NCI-H345 treated with DMSO at 0.1 percent for 48 hours (cell line): ENCODE results near the gene GPR101.

ENCODE experiments used
- DNase-seq: peaks from one replicate; lab custom pipeline; 2025; ENCODE audit not compliant: unreplicated experiment; lab: John Stamatoyannopoulos, UW

Gene GPR101

DNA sequence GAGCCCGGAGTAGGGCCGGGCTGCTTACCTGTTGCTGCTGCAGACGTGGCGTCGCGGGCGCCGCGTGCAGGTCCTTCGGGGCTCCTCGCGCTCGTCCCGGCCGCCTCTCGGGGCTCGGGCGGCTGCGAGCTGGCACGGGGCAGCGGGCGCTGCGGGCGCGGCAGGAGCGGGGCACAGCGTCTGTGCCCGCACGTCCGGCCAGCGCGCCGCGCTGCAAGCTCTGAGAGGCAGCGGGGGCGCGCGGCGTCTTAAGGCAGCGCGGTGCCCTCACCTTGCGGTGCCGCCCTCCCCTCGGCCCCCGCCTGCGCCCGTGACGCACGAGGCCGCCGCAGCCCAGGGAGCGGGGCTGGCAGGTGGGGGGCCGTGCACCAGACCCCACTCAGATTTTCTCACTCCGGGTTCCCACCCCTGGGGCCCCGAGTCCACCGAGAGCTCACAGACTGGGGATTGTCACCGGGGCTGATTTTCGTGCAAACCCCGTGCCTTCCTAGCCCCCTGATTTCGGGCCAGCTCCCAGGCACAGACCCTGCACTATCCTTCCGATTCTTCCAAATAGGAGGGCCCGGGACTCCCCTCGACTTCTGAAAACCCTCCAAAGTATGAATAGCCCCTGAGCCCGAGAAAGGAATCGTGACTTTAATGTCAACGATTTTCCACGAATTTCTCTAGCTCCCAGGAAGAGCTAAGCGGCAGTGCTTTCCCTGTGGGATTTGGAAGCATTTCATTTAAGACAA is at the start of gene GPR101:
Gene GPR101 (minus strand): TSS at position 222 of the 734 bp plus-strand sequence. CDS start 2,321 bp downstream, outside the sequence.
- no peak for DNase-seq

GRCh38 chrX:137081239-137081638 is 47.4 kb upstream of the GPR101 start:
- DNase-seq = no peak

DNA sequence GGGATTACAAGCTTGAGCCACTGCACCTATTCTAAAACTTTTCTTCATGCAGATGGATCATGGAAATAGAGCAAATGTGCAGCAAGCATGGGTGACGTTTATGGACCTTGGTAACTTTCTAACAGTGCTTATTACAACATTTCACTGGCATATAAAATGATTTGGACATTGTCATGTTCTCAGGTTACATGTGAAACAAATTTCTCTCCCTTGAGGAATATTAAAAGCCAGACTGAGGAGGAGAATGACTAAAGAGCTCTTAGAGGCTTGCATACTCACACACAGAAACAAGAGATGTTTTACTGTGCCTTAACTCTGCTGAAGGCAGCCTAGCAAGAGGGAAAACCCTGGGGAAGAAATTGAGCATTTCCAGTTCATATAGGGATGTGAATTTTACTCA is 38.6 kb upstream of the GPR101 start:
- no peak for DNase-seq

DNA sequence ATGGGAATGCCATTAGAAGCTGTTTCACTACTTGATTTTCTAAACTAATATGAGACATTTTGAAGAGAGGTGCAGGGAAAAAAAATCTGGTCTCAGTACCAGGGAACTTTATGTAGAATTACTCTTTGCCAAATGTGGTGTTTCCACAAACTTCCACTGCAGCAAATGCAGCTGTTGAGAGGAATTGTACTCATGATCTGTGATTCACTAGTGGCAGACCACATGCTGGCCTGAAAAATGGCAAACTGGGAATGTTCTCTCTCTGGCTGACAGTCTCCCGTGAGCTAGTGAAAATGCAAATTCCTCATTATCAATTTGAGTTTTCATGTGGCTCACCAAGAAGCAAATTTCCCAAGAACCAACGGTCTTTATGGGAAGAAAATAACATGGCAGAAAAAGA is 37.8 kb upstream of the GPR101 start:
- no peak for DNase-seq

- no peak for DNase-seq
Observed at GRCh38 chrX:137067147-137067546, 33.4 kb upstream of the GPR101 start.

DNA sequence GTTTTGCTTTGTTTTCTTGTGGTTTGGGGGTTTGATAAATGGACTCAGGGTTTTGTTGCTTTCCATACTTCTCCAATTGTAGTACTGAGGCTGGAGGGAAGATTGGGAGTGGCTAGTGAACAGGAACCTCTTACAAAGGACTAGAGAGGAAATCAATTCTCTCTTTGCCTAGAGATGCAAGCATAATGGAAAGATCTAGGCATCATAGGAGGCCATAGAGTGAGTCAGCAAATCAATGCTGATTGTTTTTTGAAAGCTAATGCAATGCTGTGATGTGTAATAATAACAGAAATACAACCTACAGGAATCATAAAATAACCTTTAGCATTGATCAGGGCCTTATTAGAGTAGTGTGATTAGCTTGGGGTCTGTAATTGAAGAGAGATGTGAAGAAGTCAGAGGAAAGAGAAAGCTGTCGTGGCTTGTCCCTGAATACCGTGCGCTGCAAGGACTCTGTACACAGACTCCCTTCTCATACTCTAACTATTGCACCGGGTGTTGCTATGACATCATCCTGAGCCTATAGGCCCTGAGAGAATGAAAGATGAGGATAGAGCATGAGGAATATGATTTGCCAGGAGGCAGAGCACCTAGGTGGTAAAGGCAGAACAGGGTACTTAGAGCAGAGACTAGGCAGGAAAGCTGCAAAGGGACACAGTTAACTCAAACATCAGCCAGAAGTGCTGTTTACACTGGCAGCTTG is 29.3 kb upstream of the GPR101 start:
- no peak for DNase-seq

DNA sequence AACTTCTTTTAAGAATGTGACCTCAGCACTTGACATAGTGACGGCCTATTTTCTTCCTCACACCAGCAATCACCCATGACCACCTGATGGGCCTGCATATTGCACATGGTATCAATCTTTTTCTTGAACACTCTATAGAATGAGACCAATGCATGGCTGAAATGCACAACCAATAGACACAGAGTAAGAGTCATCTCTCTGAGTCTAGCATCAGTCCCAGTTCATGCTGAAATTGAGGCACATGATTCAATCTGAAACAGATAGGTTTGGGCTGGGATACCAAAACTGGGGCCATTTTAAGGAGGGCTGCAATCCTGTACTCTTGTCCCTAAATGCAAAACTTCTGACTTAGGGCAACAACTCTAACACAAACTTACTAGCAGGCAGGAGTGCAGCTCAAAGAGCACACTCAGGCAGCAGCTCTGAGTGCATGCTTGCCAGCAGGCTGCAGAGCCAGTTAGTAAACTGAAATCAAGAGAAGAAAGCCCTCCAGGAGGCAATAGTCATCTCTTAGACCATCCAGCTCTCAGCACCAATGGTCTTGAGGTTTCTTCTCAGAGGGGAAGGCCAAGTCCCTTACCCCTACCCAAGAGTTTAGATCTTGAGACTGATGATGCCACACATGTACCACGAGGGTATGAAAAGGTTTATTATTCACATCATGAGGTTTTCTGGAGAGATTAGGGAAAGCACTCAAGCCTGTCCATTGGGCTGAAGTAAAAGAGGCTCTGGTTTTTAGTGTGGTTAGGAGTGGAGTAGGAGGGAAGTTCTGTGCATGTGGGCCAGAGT is 24.7 kb upstream of the GPR101 start:
- no peak for DNase-seq

DNA sequence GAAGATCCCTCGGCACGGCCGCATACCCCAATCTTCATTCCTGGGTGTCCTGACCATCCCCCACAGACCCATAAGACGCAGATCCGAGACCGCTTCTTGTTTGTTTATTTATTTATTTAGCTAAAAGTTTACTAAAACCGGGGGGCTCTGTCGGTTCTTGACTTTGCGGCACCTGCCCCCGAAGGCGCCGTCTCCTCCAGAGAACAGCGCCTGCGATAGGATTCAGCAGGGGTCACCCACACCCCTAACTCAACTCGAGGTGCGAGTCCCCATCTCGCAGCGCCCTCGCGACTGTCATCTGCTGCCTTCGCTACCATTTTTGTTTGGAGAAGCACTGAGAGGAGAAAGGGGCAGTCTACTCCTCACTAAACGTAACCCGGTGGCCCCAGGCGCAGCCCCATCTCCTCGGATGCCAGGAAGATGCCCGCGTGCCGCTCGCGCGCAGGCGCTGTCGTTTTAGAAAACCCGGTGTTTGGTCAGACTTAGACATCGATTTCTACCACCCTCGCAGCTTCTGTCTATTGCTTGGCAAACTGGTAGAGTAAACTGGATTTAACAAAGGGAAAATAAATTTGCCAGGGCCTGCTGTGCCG is 18.9 kb upstream of the GPR101 start:
- DNase-seq = no peak

- DNase-seq = peak; percentile 51
Observed at GRCh38 chrX:137051978-137052642, 18.3 kb upstream of the GPR101 start.

GRCh38 chrX:137044893-137045292 is 11.1 kb upstream of the GPR101 start:
- DNase-seq = no peak

GRCh38 chrX:137043736-137044135 is 9.9 kb upstream of the GPR101 start:
- DNase-seq = no peak

DNA sequence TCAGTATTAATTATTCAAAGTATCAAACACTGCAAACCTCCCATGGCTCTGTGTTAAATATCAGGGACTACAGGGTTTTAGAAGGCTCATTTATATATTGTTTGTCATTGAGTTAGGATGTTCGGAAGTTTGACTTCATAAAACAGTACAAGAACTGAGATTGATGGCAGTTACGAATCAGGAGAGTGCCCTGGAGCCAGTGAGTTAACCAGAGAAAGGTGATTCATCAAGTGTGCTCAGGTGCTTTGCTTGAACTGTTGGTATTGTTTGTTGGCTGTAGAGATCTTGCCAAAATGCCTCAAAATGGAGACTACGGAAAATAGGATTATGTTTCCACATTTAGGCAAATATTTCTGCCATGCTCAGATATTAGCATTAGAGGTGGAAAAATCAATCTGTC is 7.5 kb upstream of the GPR101 start:
- DNase-seq = no peak

DNA sequence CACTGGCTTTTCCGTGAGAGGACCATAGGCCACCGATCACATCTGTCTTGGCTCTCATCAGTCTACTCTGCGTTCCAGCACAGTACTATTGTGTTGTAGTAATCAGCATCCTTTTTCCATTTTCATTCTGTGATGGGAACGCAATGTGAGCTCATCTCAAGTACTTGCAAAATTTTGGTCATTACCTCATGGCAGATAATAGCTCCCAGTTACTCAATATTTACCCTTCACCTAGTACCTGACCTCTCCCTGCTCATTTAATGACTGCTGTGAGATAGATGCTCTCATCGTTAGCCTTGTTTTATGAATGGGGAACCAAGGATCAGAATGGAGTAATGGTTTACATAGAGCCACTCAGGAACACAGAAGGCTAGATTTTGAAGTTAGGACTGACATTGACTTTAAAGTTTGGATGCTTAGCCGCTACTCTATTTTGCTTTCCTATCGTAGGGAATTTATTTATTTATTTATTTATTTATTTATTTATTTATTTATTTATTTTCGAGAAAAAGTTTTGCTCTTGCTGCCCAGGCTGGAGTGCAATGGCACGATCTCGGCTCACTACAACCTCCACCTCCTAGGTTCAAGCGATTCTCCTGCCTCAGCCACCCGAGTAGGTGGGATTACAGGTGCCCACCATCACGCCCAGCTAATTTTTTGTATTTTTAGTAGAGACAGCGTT is 6.5 kb upstream of the GPR101 start:
- DNase-seq = no peak

DNA sequence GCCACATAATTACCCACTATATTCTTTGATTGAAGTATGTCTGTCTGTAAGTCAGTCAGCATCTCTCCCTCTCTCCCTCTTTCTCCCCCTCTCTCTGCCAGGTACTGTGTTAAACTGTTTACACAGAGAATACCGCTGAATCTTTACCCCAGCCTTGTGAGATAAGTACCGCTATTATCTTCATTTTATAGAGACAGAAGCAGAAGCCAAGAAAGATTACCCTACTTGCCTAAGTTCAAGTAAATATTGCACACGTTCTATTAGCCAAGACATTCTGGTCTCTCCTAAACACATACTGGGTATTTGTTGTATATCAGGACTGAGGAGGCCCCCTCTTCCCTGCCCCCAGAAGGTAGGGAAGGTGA is 695 bp upstream of the GPR101 start:
- no peak for DNase-seq

DNA sequence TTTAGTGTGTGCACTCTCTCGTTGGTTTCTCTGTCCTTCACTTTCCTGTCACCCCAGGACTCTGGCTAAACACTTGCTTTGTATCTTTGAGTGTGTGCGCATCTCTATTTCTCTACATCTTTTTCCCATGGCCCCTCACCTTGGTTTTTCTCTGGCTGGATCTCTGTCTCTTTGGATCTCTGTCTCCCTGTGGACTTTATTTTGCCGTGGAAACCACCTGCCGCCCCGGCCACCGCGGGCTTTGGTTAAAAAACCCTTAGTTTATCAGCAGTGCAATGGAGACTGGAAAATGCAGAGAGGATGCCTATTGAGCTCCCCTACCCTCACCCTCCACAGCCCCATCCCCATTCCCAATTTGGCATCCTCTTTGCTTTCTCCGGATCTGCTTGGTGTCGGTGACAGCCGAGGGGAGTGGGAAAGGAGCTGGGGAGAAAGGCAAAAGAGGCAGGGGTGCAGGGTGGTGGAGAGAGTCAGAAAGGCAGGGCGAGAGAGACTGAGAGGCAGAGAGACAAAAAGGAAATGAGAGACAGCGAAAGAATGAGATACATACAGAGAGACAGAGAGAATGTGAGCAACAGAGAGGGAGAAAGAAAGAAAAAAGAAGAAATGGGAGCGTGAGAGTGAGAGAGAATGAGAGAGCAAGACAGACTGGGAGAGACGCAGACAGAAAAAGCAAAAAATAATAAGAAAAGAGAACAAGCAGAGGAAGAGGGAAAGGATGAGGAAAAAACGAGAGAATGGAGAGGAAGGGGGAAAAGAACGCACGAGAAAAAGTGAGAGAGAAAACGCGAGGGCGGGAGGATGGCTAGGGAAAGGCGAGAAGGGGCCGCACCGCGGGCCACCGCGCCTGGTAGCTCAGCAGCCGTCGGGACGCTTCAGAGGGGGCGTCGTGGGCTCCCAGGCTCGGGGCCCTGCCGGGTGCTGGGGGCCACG is 688 bp downstream of the GPR101 start:
- DNase-seq = no peak

DNA sequence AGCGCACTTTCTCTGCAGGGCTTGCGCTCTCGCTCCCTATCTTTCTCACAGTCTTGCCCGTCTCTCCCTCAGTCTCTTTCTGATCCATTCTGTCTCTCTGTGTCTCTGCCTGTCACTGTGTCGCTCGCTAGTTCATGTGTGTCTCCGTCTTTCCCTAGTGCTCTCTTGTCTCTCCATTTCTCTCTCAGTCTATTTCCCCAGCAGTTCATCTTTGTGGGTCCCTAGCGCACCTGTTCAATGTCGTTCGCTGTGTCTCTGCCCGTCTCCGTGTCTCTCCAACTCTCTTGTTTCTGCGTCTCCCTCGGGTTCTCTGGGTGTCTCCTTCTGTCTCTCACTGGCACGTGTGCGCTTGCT is 1.5 kb downstream of the GPR101 start:
- DNase-seq = no peak

GRCh38 chrX:137031517-137032340 is 2.1 kb downstream of the GPR101 start:
- no peak for DNase-seq

- DNase-seq = no peak
Observed at GRCh38 chrX:137031039-137031438, 2.8 kb downstream of the GPR101 start.

GRCh38 chrX:137028699-137029098 is 5.1 kb downstream of the GPR101 start:
- no peak for DNase-seq
